Measurements from ENCODE around the gene GAS6. TPM values are rescaled to one million over a fixed set of nuclear protein-coding genes. Genes with fewer than 3 reads are reported as not detected.

Gene GAS6
- total RNA-seq, 1 donor = 33.3 TPM

GRCh38 chr13:113882716-113883115 is 18.8 kb upstream of the GAS6 start:
- H3K4me3 ChIP-seq (ENCODE audit: low read depth, low read length) = no peak overlapping the region
- no peak for DNase-seq (ENCODE audit: low read depth)
- no peak for TF ChIP-seq CTCF (IDR thresholded peaks at IDR 0.05; ENCODE audit: insufficient read depth, low read length)

GRCh38 chr13:113882267-113882630 is 18.4 kb upstream of the GAS6 start:
- H3K4me3 ChIP-seq (ENCODE audit: low read depth, low read length) = no peak overlapping the region
- DNase-seq (ENCODE audit: low read depth) = peak; percentile 75
- TF ChIP-seq CTCF (IDR thresholded peaks at IDR 0.05; ENCODE audit: insufficient read depth, low read length) = no peak

GRCh38 chr13:113881614-113882266 is 17.9 kb upstream of the GAS6 start:
- peak; percentile 70 for DNase-seq (ENCODE audit: low read depth)
- TF ChIP-seq CTCF (IDR thresholded peaks at IDR 0.05; ENCODE audit: insufficient read depth, low read length) = no peak
- H3K4me3 ChIP-seq (ENCODE audit: low read depth, low read length) = no peak overlapping the region

- TF ChIP-seq CTCF (IDR thresholded peaks at IDR 0.05; ENCODE audit: insufficient read depth, low read length) = no peak
- H3K4me3 ChIP-seq (ENCODE audit: low read depth, low read length) = no peak overlapping the region
- DNase-seq (ENCODE audit: low read depth) = no peak
Observed at GRCh38 chr13:113880651-113881611, 17.1 kb upstream of the GAS6 start.

- TF ChIP-seq CTCF (IDR thresholded peaks at IDR 0.05; ENCODE audit: insufficient read depth, low read length) = no peak
- DNase-seq (ENCODE audit: low read depth) = no peak
- no peak overlapping the region for H3K4me3 ChIP-seq (ENCODE audit: low read depth, low read length)
Observed at GRCh38 chr13:113879494-113880360, 15.9 kb upstream of the GAS6 start.

GRCh38 chr13:113879017-113879416 is 15.1 kb upstream of the GAS6 start:
- H3K4me3 ChIP-seq (ENCODE audit: low read depth, low read length) = no peak overlapping the region
- no peak for TF ChIP-seq CTCF (IDR thresholded peaks at IDR 0.05; ENCODE audit: insufficient read depth, low read length)

More at GRCh38 chr13:113879017-113879416, 15.1 kb upstream of the GAS6 start:
- no peak for DNase-seq (ENCODE audit: low read depth)
